HepG2 (cell line): Measurements from ENCODE around the gene RPS5. TPM values are rescaled to one million over a fixed set of nuclear protein-coding genes. Genes with fewer than 3 reads are reported as not detected.

Source experiments
- ATAC-seq: fragments of 200-7000 bp; cut with Tn5 transposase; 3 replicates; pipeline ENCODE4 v1.9.1; 2020; ENCODE audit warnings: mild to moderate bottlenecking, moderate library complexity
- BruUV-seq: library from RNA; stranded (reverse); fragments of 400-500 nt; replicated peaks from 2 replicates; lab custom pipeline; 2021; lab: Mats Ljungman, UMichigan
- CTCF ChIA-PET: fragments of 300-600 bp; formaldehyde crosslinking; extraction: SDS; loops from one replicate; lab custom pipeline; 2021; ENCODE audit warnings: low total read pairs, inconsistent platforms, low intra/inter-chr PET ratio; lab: Yijun Ruan, JAX
- POLR2A ChIA-PET: fragments of 350-600 bp; sonication (Branson Sonifier 250); formaldehyde crosslinking; loops from one replicate; lab custom pipeline; 2020; ENCODE audit warnings: antibody characterized with exemption, inconsistent platforms; lab: Yijun Ruan, JAX
- DNase-seq: peaks from one replicate; pipeline ENCODE4 v3.0.0-alpha.2; 2015; ENCODE audit warnings: low spot score
- FAIRE-seq: peaks from 3 replicates; lab custom pipeline; 2011; peaks lifted over from hg19 to GRCh38; lab: Jason Lieb, UNC
- H2AFZ ChIP-seq: one replicate; pipeline ENCODE4 v1.6.1; 2011; ENCODE audit warnings: low read length, inconsistent platforms
- H3K27ac ChIP-seq: fragments of 300-600 bp; 3 replicates; pipeline ENCODE4 v1.8.0; 2011; ENCODE audit warnings: mixed run types, mild to moderate bottlenecking, mixed read lengths, low read length, inconsistent platforms; ENCODE audit not compliant: insufficient read depth; ENCODE audit errors: extremely low read length
- H3K27me3 ChIP-seq, 2 experiments: fragments of 200-600 bp in 1 of 2; 2 replicates in 1 of 2; 3 replicates in 1 of 2; pipeline versions ENCODE4 v1.6.0 to v1.8.0; 2011; ENCODE audit warnings: low read length in 2 of 2, mild to moderate bottlenecking in 2 of 2, moderate library complexity in 2 of 2, inconsistent platforms in 1 of 2; ENCODE audit not compliant: insufficient read depth in 2 of 2, control insufficient read depth in 1 of 2
- H3K36me3 ChIP-seq, 2 experiments: fragments of 200-600 bp in 1 of 2; replicated peaks in 1 of 2; 2 replicates in 1 of 2; 3 replicates in 1 of 2; pipeline versions ENCODE4 v1.5.1 to v1.8.0; 2011; ENCODE audit warnings: low read length in 2 of 2, inconsistent platforms in 1 of 2; ENCODE audit not compliant: insufficient read depth in 2 of 2, control insufficient read depth in 1 of 2
- H3K4me1 ChIP-seq: 2 replicates; pipeline ENCODE4 v1.5.1; 2012; ENCODE audit warnings: low read length, inconsistent platforms; ENCODE audit not compliant: insufficient read depth
- H3K4me2 ChIP-seq: 2 replicates; pipeline ENCODE4 v1.6.0; 2011; ENCODE audit warnings: low read depth, low read length, inconsistent platforms
- H3K4me3 ChIP-seq, 3 experiments: fragments of 200-600 bp in 1 of 3; sonication (generic), shearing (Covaris generic) in 1 of 3; replicated peaks in 1 of 3; 2 replicates each; pipeline ENCODE4 v1.5.1; 2011 to 2016; ENCODE audit warnings: low read length in 3 of 3, inconsistent platforms in 2 of 3, low read depth in 2 of 3, mild to moderate bottlenecking in 2 of 3, control low read depth in 1 of 3, mixed read lengths in 1 of 3; ENCODE audit not compliant: insufficient read depth in 1 of 3
- H3K79me2 ChIP-seq: one replicate; pipeline ENCODE4 v1.6.1; 2011; ENCODE audit warnings: low read length, inconsistent platforms; ENCODE audit not compliant: insufficient read depth
- H3K9ac ChIP-seq: 2 replicates; pipeline ENCODE4 v1.6.0; 2011; ENCODE audit warnings: mild to moderate bottlenecking, low read depth, low read length, inconsistent platforms; ENCODE audit not compliant: insufficient read depth
- H3K9me3 ChIP-seq: 2 replicates; pipeline ENCODE4 v1.5.1; 2012; ENCODE audit warnings: mild to moderate bottlenecking, low read length
- H4K20me1 ChIP-seq: 2 replicates; pipeline ENCODE4 v1.6.0; 2011; ENCODE audit warnings: inconsistent platforms, mild to moderate bottlenecking, low read length, moderate library complexity; ENCODE audit not compliant: insufficient read depth
- CAMTA2 ChIP-seq: sonication (generic); formaldehyde crosslinking; IDR thresholded peaks from 2 replicates; pipeline ENCODE4 v1.4.0; 2020; ENCODE audit warnings: mild to moderate bottlenecking, missing genetic modification reagents, borderline replicate concordance
- CENPX ChIP-seq: sonication (generic); formaldehyde crosslinking; IDR thresholded peaks from 2 replicates; pipeline ENCODE4 v1.9.0; 2021; ENCODE audit warnings: mild to moderate bottlenecking, missing genetic modification reagents, moderate library complexity
- FOXJ3 ChIP-seq: sonication (generic); formaldehyde crosslinking; IDR thresholded peaks from 2 replicates; pipeline ENCODE4 v1.4.0; 2020; ENCODE audit warnings: missing genetic modification reagents, mild to moderate bottlenecking, borderline replicate concordance
- LBX2 ChIP-seq: sonication (generic); formaldehyde crosslinking; IDR thresholded peaks from 2 replicates; pipeline ENCODE4 v1.5.0; 2020; ENCODE audit warnings: missing genetic modification reagents, mild to moderate bottlenecking, borderline replicate concordance
- PRDM4 ChIP-seq: sonication (generic); formaldehyde crosslinking; IDR thresholded peaks from 2 replicates; pipeline ENCODE4 v1.9.0; 2021; ENCODE audit warnings: missing genetic modification reagents, borderline replicate concordance
- RBM39 ChIP-seq: fragments of 200-400 bp; formaldehyde crosslinking; IDR thresholded peaks from one replicate; pipeline ENCODE4 v1.6.1; 2018; ENCODE audit warnings: antibody characterized with exemption, mild to moderate bottlenecking, low read depth, low read length; ENCODE audit not compliant: poor library complexity, severe bottlenecking
- U2AF1 ChIP-seq: fragments of 200-400 bp; formaldehyde crosslinking; optimal IDR thresholded peaks from 2 replicates; pipeline ENCODE3; 2017; ENCODE audit warnings: mild to moderate bottlenecking, low read depth, low read length
- ZNF333 ChIP-seq: sonication (generic); formaldehyde crosslinking; IDR thresholded peaks from 2 replicates; pipeline ENCODE4 v1.4.0; 2020; ENCODE audit warnings: mild to moderate bottlenecking, missing genetic modification reagents, borderline replicate concordance
- WGBS: methylation state at CpG from one replicate; pipeline ENCODE4 v1.1.6; 2017; ENCODE audit warnings: low lambda C conversion rate; 5-methylcytosine and 5-hydroxymethylcytosine counted together
- in situ Hi-C: cut with HindIII; loops from 2 replicates; pipeline ENCODE4 v1.10.0; 2017; ENCODE audit warnings: low pct_unique_long_range_greater_than_20kb; ENCODE audit not compliant: extremely low pct_ligation_motif_present
- intact Hi-C: fragments of 100-400 bp; cut with micrococcal nuclease; formaldehyde crosslinking; loops from one replicate; pipeline ENCODE4 v1.10.0; 2022; ENCODE audit not compliant: unreplicated experiment
- polyA plus RNA-seq, 8 experiments: library from polyadenylated mRNA; depleted of rRNA in 3 of 8; stranded (reverse) in 7 of 8; unstranded in 1 of 8; fragments of >200 nt; fragmentation: Illumina TruSeq in 4 of 8; extraction: Trizol in 4 of 8; gene quantifications; 2 replicates each; pipeline versions ENCODE4 v1.2.1 to v1.2.3, GENCODE V29; 2011 to 2016; ENCODE audit warnings: low read depth in 4 of 8, missing spikeins in 1 of 8, mixed read lengths in 1 of 8; ENCODE audit not compliant: insufficient read depth in 1 of 8
- total RNA-seq, 5 experiments: library from RNA; depleted of rRNA; stranded (reverse); fragments of >200 nt; fragmentation: Illumina TruSeq; extraction: Trizol; gene quantifications; 2 replicates each; pipeline ENCODE4 v1.2.3, GENCODE V29; 2016; ENCODE audit warnings: low read depth in 1 of 5

RPS5 gene
- total and polyA plus RNA-seq, 2 of the 13 experiments (the other 11 are each of a cell fraction or from before 2014, with no cell fraction given) = 1,544 to 4,408 TPM

- Histone ChIP-seq H3K4me3 (no peak overlapping the region), H3K4me2 (no peak overlapping the region), H2AFZ (no peak overlapping the region), H3K9me3 (no peaks in the 10 kb centered on the region), H3K27me3 (no peaks in the 10 kb centered on the region), H4K20me1 (no peaks in the 10 kb centered on the region), H3K4me1 (no peaks in the 10 kb centered on the region), H3K36me3 (no peaks in the 10 kb centered on the region), H3K9ac (no peak overlapping the region), H3K79me2 (no peaks in the 10 kb centered on the region), H3K27ac (no peak overlapping the region)
- in situ Hi-C loops (no loop called here), intact Hi-C loops (no loop called here)
- TF ChIP-seq U2AF1 (no peak), CAMTA2 (CRISPR knock-in tag) (no peak), LBX2 (CRISPR knock-in tag) (no peak), ZNF333 (CRISPR knock-in tag) (no peak), CENPX (CRISPR knock-in tag) (no peak), FOXJ3 (CRISPR knock-in tag) (no peak), RBM39 (no peak), PRDM4 (CRISPR knock-in tag) (no peak)
- BruUV-seq = no TSS peak
- ChIA-PET POLR2A (no interaction called here), CTCF (no interaction called here)
- FAIRE-seq (no peak), ATAC-seq (no peak), DNase-seq (no peak)
- 88% methylated on average over 23 of the region's 31 CpGs for WGBS
Observed at GRCh38 chr19:58440556-58440955, 53.5 kb downstream of the RPS5 start.
